Transverse colon (tissue), 4 donors: ENCODE results near the gene PCDH12. TPM values are rescaled to one million over a fixed set of nuclear protein-coding genes. Genes with fewer than 3 reads are reported as not detected.

ENCODE experiments used
- DNase-seq: peaks from one replicate; pipeline ENCODE4 v3.0.0-alpha.2; 2019
- H3K27ac ChIP-seq, 4 donors: fragments of 200-600 bp; sonication (generic); 2 replicates each; pipeline ENCODE4 v1.5.1; 2016 to 2018; ENCODE audit warnings: inconsistent platforms in 4 of 4
- H3K27me3 ChIP-seq: fragments of 200-600 bp; sonication (generic); 2 replicates; pipeline ENCODE4 v1.5.1; 2017; ENCODE audit warnings: inconsistent platforms
- H3K36me3 ChIP-seq, 4 donors: fragments of 200-600 bp; sonication (generic); 2 replicates each; pipeline ENCODE4 v1.5.1; 2017 to 2019; ENCODE audit warnings: inconsistent platforms in 4 of 4
- H3K4me1 ChIP-seq, 4 donors: fragments of 200-600 bp; sonication (generic); 2 replicates each; pipeline ENCODE4 v1.5.1; 2017 to 2020; ENCODE audit warnings: inconsistent platforms in 4 of 4
- H3K4me3 ChIP-seq, 4 donors: fragments of 200-600 bp; sonication (generic); 1 replicate in 1 of 4; 2 replicates in 3 of 4; pipeline versions ENCODE4 v1.5.1 to v1.6.1; 2017 to 2019; ENCODE audit warnings: inconsistent platforms in 4 of 4
- H3K9me3 ChIP-seq, 2 donors: fragments of 200-600 bp; sonication (generic); 2 replicates each; pipeline ENCODE4 v1.5.1; 2017 to 2019; ENCODE audit warnings: inconsistent platforms in 2 of 2
- CTCF ChIP-seq, 5 experiments: fragments of 200-600 bp in 3 of 5; fragments of 450-650 bp in 2 of 5; sonication (generic) in 3 of 5; IDR thresholded peaks; 1 replicate in 2 of 5; 2 replicates in 3 of 5; pipeline ENCODE4 v1.5.1; 2016 to 2017; ENCODE audit warnings: antibody characterized with exemption in 5 of 5, inconsistent platforms in 3 of 5, mild to moderate bottlenecking in 2 of 5, moderate library complexity in 1 of 5
- EP300 ChIP-seq: sonication (generic); formaldehyde crosslinking; IDR thresholded peaks from one replicate; pipeline ENCODE4 v1.6.1; 2017; ENCODE audit warnings: antibody characterized with exemption, low read depth
- POLR2A ChIP-seq: fragments of 450-650 bp; IDR thresholded peaks from one replicate; pipeline ENCODE4 v1.6.1; 2016; ENCODE audit warnings: antibody characterized with exemption, mild to moderate bottlenecking, moderate library complexity
- POLR2AphosphoS5 ChIP-seq, 3 donors: sonication (generic); formaldehyde crosslinking; IDR thresholded peaks; one replicate each; pipeline ENCODE4 v1.6.1; 2016; ENCODE audit warnings: antibody characterized with exemption in 3 of 3
- WGBS, 2 donors: methylation state at CpG; one replicate each; pipeline ENCODE4 v1.1.5; 2018; ENCODE audit warnings: low coverage in 1 of 2; 5-methylcytosine and 5-hydroxymethylcytosine counted together
- in situ Hi-C, 4 donors: fragments of 200-750 bp; cut with MboI; loops; one replicate each; pipeline versions ENCODE4 v1.15.0 to v1.15.1; 2017; ENCODE audit warnings: low sequenced_read_pairs in 3 of 4, low pct_ligation_motif_present in 1 of 4, low pct_unique_long_range_greater_than_20kb in 1 of 4
- intact Hi-C: fragments of 100-400 bp; cut with DNase I; formaldehyde crosslinking; loops from one replicate; pipeline ENCODE4 v1.15.1; 2023; ENCODE audit warnings: low total_unique reads
- total RNA-seq, 4 donors: library from RNA; depleted of rRNA; stranded (reverse); fragments of >200 nt; gene quantifications; one replicate each; pipeline ENCODE4 v1.1.0, GENCODE V29; 2016

Gene PCDH12
- total RNA-seq, 4 donors from 2014 or later = 0.37 to 0.95 (median 0.68) TPM; not detected in 1

- no peak for DNase-seq
- Histone ChIP-seq H3K4me1 (no peaks in the 10 kb centered on the region), H3K9me3 (no peaks in the 10 kb centered on the region), H3K36me3 (peaks cover 0 to 18% (median 8%) of the 10 kb centered on the region in 4 donors), H3K27me3 (no peaks in the 10 kb centered on the region), H3K27ac (no peak overlapping the region), H3K4me3 (no peak overlapping the region)
- TF ChIP-seq POLR2AphosphoS5 (IDR thresholded peaks at IDR 0.05) (no peak), EP300 (no peak), POLR2A (no peak), CTCF (IDR thresholded peaks at IDR 0.05) (no peak)
- intact Hi-C loops = no loop called here
- in situ Hi-C loops = loop anchor here in 3 of 4 donors (5.0 to 10.0 kb wide), 2 partner anchors 140 to 143 kb away; no protein-coding TSS in a partner anchor
- 58 to 65% methylated on average over 3 to 4 of the region's 4 CpGs for WGBS, 2 donors
Measured at GRCh38 chr5:141994511-141995136, 36.6 kb upstream of the PCDH12 start.

GRCh38 chr5:141992349-141992963 lies 34.5 kb upstream of the PCDH12 start:
- H3K9me3 ChIP-seq = no peaks in the 10 kb centered on the region
- no peak for TF ChIP-seq POLR2AphosphoS5 (IDR thresholded peaks at IDR 0.05)
- no peak for TF ChIP-seq POLR2A
- no peak for TF ChIP-seq EP300
- TF ChIP-seq CTCF (IDR thresholded peaks at IDR 0.05) = peak; percentile 69 to 81 (median 80)
- in situ Hi-C loops (loop anchor here in 1 of 4 donors (10.0 kb wide), 1 partner anchor 142 kb away; no protein-coding TSS in a partner anchor), intact Hi-C loops (no loop called here)
- peak; percentile 79 for DNase-seq
- H3K27ac ChIP-seq = no peak overlapping the region
- H3K36me3 ChIP-seq = peaks cover 0 to 36% (median 16%) of the 10 kb centered on the region in 4 donors
- 8 to 9% methylated on average over 2 of the region's 2 CpGs for WGBS, 2 donors
- no peaks in the 10 kb centered on the region for H3K27me3 ChIP-seq
- H3K4me3 ChIP-seq = no peak overlapping the region
- H3K4me1 ChIP-seq = no peaks in the 10 kb centered on the region

DNA sequence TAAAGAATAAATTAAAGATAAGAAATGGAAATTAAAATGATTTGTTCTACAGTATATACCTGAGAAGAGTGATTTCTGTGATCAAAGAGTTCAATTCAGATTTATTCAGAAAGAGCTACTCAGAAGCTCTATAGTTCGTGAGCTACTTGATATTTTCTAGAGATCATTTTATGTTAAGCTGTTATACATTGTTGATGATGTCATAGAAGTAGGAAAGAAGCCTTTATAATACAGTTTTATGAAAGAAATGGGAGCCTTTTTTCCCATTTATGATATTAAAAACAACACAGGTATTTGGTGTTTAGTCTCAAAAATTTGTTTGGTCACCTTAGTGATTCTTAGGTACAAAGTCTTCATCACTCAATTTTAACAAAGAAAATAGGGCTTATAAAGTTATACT lies 31.7 kb upstream of the PCDH12 start:
- in situ Hi-C loops = loop anchor here in 1 of 4 donors (10.0 kb wide), 1 partner anchor 145 kb away; no protein-coding TSS in a partner anchor
- 0 to 59% methylated on average over 1 of the region's 1 CpG for WGBS, 2 donors
- H3K4me1 ChIP-seq = no peaks in the 10 kb centered on the region
- DNase-seq = no peak
- H3K27ac ChIP-seq = no peak overlapping the region
- intact Hi-C loops = no loop called here
- H3K27me3 ChIP-seq = no peaks in the 10 kb centered on the region
- no peak overlapping the region for H3K4me3 ChIP-seq
- TF ChIP-seq POLR2AphosphoS5 (IDR thresholded peaks at IDR 0.05) = no peak
- H3K9me3 ChIP-seq = no peaks in the 10 kb centered on the region
- H3K36me3 ChIP-seq = peaks cover 0 to 60% (median 24%) of the 10 kb centered on the region in 4 donors

- DNase-seq = no peak
- no peaks in the 10 kb centered on the region for H3K9me3 ChIP-seq
- H3K27ac ChIP-seq = no peak overlapping the region
- intact Hi-C loops = no loop called here
- H3K36me3 ChIP-seq = peaks cover 0 to 89% (median 34%) of the 10 kb centered on the region in 4 donors
- TF ChIP-seq EP300 (no peak), CTCF (IDR thresholded peaks at IDR 0.05) (no peak), POLR2A (no peak), POLR2AphosphoS5 (IDR thresholded peaks at IDR 0.05) (no peak)
- in situ Hi-C loops = no loop called here
- no peaks in the 10 kb centered on the region for H3K4me1 ChIP-seq
- H3K27me3 ChIP-seq = no peaks in the 10 kb centered on the region
- H3K4me3 ChIP-seq = no peak overlapping the region
Measured at GRCh38 chr5:141986072-141986471, 28.1 kb upstream of the PCDH12 start.
